CD4-positive, alpha-beta T cell treated with Interleukin-6 for 4 hours (primary cell): ENCODE measurements around the gene MYL12B.

Experiments used
- DNase-seq: peaks from one replicate; pipeline ENCODE4 v3.0.0-alpha.2; 2020; ENCODE audit warnings: mixed read lengths

MYL12B gene

DNA sequence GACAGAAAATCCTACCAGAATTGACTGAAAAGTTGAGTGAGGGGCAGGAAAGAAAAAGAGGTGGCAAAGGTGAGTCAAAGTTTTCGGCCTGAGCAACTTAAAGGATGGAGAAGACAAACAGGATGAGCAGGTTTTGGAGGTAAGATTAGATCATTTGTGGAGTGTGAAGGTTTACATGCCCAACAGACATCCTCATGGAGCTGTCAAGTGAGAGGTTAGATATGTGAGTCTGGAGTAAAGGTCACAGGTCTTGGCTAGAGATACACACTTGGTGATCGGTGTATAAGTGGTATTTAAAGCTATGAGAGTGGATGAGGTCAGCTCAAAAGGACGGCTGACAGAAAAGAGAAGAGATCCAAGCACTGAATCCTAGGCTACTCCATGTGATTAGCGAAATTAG lies 25.5 kb upstream of the MYL12B start:
- no peak for DNase-seq

DNA sequence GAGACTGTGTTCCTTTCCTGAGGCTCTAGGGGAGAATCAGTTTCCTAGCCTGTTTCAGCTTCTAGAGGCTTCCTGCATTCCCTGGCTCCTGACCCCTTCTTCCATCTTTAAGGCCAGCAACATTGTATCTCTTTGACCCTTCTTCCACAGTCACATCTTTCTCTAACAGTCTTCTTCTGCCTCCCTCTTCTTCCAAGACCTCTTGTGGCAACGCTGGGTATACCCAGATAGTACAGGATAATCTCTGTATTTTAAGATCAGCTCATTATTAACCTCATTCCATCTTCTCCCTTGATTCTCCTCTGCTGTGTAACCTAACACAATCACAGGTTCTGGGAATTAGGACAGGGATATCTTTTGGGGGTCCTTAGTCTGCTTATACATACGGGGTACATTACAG lies 23.2 kb upstream of the MYL12B start:
- no peak for DNase-seq

DNA sequence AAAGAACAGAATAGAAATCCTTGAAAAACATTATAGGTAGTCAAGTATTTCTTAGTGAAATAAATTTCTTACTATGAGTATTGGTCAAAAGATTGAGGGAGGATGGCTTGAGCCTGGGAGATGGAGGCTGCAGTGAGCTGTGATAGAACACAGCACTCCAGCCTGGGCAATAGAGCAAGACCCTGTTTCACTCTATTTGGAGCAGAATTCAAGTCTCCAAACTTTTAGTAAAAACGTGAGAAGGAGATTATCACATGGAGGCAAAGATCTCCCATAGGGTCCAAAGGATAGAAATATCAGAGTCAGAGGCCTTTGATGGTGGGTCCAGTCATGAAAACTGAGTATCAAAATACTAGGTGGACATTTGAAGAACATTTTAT lies 16.8 kb upstream of the MYL12B start:
- DNase-seq, result no peak

DNA sequence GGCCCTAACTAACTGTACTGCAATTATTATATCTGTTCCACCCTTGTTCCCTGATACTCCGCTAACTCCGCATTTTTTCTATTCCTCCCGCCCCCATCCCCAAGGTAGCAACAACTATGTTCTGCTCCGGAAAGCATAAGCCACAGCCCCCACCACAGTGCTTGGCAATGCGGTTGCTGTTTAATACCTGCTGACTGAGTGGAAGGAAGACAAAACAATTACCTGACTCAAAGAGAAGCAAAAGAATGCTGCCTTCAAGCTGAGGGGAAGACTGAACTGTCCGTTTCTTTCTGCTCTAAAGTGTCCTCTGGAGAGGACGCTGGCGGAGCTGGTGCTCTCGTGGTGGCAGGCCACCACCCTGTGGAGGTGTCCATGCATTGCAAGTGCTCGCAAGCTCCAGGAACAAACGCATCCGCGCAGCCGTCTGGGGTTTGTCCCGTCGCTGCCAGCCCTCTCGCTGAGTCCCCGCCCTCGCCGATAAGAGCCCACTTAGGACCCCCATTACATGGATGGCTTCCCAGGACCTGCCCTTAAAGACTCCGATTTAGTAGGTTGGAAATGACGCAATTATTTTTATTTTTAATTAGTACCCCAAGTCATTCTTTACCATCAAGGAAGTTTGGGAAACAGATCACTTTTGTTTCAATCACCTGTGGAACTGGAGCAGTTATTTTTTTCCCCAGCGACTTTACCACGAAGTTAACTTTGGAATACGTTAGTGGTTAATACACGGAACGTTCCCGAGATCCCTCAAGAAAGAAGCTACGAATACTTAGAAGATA lies 15.9 kb upstream of the MYL12B start:
- DNase-seq, result peak; percentile 79

DNA sequence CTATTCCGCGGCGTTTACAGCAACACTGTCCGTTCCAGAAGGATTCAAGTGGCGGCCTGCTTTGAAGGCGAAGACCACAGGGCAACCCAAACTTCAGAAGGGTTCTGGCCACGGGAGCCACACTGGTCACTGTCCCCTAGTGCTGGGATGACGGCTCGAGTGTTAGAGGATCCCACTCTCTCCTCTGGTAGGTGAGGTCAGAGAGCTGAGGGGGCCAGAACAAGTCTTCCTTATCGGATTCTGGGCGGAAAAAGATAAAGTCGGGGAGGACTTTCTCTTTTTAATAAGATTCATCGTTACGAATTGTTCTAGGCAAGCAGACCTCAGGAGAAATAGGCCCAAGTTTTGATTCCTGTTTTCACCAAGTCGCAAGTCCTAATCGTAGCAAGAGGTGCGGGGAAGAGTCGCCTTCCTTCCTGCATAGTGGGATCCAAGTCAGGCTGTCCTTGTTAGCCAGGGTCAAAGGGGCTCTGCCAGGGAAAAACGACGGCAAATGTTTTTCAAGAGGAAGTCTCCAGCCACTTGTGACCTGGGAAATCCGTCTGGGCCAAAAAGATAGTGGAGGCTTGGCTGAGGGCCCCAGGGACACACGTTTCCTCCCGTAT lies 15.2 kb upstream of the MYL12B start:
- DNase-seq, result peak; percentile 15

DNA sequence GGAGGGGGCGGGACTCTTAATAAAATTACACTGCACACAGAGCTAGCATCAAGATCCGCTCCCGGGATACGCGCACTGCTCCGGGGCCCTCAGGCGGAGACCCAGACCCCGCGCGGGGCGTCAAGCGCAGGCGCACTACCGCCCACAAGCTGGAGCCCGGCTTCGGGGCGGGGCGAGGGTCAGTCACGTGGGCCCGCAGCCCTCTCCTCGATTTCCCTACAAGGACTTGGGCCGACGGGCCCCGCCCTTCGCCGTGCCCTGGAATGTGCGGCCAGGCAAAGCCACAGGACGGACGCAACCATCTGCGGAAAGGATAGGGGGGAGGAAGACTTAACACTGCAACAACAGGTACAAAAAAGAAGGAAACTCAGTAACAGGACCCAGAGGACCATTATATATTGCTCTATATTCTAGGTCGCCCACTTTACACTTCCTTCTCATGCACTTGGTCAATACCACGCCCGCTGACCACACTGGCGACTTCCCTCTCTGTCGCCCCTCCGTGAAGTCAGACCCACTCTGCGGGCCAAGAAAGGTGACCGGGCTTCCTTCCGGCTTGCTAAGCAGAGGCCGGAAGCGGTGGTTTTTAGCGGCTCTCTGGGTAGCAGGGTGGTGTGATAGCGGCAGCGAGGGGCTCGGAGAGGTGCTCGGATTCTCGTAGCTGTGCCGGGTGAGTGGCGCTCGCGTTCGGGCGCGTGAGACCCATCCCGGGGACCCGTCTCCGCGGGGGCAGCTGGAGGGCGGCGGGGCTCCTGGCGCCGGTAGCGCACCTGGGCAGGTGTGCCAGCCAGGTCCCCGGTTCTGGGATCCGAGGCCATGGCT lies 14.5 kb upstream of the MYL12B start, which contains the start of gene MYL12A:
Gene MYL12A, plus strand, starts transcription at position 562 of the 822 bp plus-strand sequence. CDS start 5,447 bp downstream, outside the sequence.
- peak; percentile 95 for DNase-seq

DNA sequence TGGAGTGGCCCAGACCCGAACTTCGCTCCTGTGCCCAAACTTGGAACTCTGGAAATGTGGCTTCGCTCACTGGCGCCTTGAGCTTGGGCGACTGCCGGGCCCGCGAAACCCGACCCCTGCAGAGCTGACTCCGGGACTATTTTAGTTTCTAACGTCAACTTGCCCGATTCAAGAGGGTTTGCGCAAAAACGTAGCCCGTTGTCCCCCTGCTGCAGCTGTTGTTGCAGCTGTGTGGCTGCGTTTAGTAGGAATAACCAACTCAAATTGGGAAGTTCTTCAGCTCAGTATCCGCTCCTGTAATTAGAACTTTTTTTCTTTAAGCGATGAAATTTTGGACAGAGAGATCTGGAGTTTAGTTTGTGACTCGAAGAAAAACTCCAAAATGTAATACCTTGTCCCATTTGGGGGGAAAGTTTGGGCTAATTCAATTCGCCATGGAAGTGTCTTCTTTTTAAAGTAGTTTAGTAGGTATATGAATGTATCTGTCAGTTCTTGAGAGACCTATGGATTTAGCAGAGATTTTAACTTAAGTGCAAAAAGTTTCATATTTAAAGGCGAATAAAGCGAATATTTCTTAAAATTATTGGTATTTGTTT lies 13.8 kb upstream of the MYL12B start:
- peak; percentile 45 for DNase-seq

DNA sequence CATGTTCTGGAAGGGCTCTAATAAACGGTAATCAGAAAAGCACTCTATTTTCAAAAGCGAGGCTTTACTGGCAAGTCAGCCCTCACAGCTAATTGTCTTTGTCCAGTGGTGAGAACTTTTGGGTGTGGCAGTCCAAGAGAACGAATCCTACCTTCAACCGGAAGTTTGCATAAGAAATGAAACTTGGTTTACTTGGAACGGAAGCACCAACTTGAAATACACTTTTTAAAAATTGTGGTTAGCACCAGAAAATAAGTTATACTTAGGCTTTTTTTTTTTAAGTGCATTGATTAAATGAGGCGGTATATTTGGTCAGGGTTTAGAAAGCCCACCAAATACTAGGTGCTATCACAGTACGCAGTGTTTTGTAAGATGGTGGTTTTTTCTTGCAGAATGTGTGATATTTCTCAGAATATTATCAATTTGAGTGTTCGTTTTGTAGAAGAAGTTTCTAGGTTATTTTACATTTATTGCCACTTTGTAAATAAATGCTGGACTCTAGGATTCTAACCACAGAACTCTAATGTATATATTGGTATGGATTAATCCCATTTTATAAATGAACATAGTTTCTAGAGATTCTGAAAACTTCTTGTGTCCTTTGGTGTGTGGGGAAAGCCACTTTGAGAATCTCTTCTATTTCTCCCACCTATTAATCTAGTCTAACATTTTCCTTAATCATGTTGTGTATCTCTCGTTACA lies 13.1 kb upstream of the MYL12B start:
- DNase-seq, result peak; percentile 27

DNA sequence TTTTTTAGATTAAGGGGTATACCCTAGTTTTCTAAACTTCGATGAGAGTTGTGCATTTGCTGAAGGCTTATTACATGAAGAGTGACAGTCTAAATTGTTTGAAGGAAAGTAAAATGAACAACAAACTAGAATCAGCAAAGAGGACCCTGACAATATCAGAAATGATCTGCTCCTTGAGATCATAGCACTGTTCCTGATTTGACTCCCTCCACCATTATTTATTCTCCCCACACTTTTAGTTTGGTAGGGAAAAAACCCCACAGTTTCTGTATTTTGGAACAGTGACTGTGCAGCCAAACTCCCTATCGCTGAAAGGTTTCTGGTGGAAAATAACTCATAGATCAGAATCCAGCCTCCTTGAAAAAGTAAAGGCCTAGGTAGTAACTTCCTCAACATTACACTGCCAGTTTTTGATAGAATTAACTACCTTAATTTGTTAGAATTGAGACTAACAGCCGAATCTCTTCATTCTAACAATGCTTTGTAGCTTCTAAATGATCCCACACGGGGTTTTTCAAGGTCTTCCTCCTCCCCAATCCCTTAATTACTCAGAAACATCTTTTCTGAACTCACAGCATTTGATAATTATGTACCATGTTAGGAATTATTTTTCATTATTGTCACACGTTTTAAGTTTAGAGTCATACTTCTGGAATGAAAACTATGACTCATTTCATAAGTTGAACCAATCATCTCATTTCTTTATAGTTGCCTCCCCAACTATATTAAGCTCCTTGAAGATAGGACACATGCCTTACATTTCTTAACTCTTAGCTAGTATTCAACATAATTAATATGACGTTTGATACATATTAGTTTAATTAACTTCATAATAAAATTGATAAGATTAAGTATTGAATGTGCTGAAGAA lies 11.5 kb upstream of the MYL12B start:
- DNase-seq, result no peak

DNA sequence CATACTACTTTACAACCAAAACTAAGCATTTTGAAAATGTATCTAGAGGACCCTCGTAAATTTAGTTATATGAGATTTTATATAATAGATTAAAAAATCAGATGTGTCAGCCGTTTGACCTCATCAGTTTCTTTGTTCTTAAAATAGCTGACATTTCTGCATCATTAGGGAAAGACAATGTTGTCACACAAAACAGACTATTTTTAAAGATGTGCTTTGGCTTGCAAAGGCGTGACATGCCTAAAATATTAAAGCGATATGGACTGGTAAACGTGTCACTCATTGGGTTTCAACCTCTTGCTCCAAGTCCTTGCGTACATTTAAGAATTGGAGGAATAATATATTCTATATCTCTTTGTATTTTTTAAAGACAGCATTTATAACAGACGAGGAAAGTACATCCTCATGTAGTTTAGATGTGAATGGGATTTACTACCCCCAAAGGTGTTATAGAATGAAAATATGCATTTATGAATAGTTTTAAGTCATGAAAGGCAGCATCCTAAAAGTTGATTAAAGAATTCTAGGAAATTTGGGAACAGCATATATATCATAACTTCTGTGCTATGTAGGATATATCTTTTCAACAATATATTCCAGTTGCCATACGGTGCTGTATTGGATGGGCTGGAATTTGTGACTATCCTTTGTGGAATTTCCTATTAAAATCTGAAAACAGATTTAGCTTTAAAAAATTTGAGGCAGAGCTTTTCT lies 10.5 kb upstream of the MYL12B start:
- no peak for DNase-seq

DNA sequence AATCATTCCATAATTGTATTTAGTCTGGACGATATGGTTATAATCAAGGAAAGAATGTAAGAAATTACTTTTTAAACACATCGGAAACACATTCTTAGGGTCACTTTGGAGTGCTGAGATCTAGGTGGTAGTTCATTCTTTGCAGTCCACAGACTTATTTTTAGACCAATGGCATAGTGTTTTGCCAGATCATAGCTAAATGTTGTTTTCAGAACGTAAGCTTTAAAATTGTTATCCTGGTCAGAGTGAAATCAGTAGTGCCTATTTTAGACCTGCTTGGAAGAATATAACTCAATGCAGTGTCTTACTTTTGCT lies 10.0 kb upstream of the MYL12B start:
- DNase-seq, result no peak

DNA sequence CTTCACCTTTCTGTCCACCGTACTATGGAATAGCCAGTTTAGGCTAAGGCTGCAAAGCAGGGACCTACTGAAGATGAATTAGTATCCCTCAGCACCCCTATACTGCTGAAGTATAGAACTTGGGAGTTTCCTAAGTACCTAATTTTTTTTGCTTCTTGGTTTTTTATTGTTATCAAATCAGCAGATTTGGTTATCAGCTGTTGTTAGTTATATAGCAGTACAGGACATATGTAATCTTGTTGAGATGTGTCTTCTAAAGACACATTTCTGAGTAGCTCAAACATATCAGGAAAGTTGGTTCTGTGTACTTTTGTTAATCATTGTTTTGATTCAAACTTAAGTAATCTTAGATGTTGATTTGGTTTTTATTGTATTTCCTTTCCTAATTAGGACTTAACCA lies 9.1 kb upstream of the MYL12B start:
- no peak for DNase-seq

DNA sequence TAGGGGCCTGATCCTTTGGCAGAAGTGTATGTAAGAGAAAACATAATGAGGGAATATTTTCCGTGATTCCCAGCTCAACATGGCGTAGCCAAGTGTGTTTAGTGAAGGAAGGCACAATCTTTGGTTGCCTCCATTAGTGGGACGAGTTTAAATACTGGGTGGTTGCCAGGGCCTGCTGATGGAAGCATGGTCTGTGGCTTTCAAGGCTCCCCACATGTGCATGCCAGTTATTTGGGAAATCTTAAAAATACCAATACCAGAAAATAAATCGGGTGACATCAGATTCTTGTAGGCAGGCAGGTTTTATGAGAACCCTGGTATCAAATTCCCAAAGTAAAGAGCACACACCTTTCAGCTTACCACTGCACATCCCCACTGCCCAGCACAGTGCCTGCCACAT lies 7.2 kb upstream of the MYL12B start:
- DNase-seq, result no peak

DNA sequence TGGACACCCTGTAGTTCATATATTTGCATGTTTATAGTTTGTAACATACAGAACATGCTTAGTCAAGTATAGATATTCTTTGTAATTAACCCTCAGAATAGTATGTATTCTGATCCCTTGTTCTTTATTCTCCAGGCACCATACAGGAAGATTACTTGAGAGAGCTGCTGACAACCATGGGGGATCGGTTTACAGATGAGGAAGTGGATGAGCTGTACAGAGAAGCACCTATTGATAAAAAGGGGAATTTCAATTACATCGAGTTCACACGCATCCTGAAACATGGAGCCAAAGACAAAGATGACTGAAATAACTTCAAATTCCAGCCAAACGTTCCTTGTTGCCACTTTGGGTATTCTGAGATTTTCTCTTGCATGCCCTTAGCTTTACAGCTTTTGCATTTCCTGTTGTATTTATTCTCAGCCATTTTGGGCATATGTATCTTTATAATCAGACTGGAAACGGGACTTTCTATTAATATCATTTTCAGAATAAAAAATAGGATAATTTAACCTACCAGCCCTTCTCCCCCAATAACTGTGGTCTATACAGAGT lies 6.2 kb upstream of the MYL12B start:
- DNase-seq, result no peak

DNA sequence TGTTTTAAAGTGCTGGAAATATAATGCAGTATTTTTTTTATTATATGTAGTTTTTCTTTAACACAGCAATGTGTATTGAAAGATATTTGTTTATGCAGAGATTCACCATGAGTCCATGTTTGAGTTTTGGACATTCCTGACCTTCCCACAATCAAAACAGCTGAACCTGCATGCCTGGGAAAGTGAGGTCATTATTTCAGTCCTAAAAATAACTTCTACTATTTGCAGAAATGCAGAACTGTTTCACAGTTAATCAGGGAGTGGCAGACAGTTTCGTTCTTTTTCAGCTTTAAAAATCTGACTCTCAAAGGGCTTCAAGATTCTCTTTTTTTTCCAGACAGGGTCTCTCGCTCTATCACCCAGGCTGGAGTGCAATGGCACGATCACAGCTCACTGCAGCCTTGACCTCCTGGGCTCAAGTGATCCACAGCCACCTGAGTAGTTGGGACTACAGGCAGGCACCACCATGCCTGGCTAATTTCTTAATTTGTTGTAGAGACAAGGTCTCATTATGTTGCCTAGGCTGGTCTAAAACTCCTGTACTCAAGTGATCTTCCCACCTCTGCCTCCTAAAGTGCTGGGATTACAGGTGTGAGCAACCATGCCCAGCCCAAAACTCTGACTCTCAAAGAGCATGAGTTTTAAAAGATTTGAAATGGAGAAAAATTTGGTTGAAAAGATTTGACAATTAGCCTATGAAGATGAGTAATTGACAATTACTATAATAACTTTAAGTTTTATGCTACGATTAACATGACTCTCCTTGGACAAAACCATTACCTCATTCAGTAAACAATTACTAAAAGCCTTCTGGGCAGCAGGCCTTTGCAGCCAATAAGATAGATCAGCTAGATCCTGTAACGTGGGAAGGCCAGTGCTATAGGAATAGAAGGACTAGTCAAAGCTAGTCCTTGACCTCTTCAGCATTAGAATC lies 5.0 kb upstream of the MYL12B start:
- no peak for DNase-seq

DNA sequence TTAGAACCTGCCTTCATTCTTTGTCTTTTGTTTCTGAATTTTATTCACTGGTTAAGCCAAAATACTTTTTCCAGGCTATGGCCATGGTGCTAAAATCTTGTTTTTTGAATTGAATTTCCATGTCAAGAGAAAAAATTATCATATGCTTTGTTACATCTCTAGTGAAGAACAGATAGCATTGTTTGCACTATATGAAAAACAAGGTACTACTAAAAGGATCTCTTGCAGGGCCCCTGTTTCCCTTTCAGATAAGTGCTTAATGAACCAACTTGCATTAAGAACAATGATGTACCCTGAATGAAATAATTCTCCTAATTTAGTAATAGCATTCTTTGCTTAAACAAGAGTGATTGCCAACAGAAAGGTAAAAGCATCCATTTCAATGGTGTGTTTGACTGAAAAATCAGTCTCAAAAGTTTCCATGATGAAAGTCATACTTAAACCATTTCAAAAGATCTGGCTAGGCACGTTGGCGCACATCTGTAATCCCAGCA lies 4.3 kb upstream of the MYL12B start:
- no peak for DNase-seq

DNA sequence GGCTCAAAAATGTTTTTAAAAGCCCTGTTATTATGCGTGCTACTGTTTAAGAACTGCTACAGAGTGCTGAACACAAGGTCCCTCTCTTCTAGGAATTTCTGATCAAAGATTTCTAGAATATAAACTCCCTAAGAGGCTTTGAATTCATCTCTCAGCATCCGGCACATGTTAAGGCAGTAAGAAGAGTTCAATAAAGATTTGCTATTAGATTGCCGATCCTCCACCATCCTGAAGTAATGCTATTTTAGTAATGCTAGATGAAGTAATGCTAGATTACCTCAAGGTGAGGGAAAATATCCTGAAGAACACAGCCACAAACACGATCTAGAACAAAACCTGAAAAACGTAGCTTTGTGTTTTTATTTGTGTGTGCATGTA lies 949 bp upstream of the MYL12B start:
- no peak for DNase-seq

DNA sequence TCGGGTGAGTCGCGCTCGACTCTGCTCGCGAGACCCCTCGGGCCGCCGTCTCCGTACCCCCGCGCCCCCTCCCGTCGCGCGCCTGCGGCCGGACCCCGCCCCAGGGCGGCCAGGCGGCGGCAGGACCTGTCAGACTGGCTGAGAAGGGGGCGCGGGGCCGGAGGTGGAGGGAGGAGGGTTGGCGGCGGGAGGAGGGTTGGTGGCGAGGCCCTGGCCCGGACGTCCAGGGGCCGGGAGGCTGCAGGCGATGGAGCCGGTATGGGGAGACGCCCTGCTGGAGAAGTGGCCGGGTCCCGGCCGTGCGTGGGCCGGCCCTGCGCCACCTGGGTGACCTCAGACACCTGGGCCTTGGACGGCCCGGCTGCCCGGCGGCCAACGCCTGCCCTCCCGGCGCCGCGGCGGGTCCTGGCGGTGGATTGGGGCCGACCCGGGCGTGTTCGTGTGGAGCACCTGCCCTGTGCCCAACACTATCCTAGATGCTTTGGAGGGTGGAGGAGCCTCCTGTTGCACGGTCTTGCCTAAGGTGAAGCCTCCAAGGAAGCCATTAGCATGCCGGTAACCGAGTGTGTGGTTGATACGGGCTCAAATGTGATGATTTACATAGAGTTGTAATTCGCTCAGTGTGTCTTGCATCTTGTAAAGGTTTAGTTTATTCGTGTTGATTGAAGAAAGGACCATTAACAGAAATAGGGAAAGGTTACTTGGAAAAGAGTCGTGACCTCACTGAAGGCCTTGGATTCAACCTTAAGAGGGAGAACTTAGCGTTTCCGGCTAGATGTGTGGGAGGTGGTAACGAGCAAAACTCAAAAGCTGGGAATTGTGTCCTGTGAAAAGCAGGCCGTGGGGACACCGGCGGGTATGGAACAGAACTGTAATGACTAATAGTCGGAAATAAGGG lies 550 bp downstream of the MYL12B start:
- peak; percentile 33 for DNase-seq
